Measurements from ENCODE around the gene PRR12. TPM values are rescaled to one million over a fixed set of nuclear protein-coding genes. Genes with fewer than 3 reads are reported as not detected.

The PRR12 gene
- total RNA-seq, 2 donors from 2014 or later, result 23.9 to 24.6 TPM

DNA sequence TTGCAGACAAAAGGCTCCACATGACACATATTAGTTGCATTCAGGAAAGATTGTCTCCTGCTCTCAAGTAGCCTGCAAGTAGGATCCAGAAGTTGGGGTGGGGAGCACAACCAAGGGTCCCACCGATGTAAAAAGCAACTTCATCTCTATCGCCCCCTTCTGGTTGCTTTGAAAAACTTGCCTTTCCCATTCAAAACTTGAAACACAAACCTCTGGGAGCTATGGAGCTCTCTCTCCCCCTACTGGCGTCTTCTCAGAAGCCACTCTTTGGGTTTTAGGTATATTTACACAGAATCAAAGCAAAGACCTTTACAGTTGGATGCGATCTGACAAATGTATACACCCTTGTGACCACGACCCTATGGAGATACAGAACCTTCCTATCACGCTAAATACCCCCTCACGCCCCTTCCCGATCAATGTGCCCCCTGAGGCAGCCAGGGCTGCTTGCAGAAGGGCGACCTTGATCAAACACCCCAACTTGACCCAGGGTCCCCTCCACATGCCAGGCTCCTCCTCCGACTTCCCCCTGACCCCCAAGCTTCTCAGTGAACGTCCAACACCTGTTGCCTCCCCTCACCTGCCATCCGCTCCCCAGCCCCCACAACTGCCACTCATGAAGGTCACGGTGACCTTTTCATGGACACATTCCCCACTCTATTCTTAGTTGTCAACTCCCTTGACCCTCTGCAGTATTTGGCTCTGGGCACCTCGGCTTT is 20.7 kb upstream of the PRR12 start:
- no peaks in the 10 kb centered on the region for H3K9me3 Mint-ChIP-seq
- no peaks in the 10 kb centered on the region for H3K27me3 Mint-ChIP-seq (ENCODE audit: low read depth)
- H3K4me1 Mint-ChIP-seq (ENCODE audit: low read depth), result peaks cover 62% of the 10 kb centered on the region
- ATAC-seq (replicated peaks in 1 of 2), result peak; percentile 52 to 61
- H3K36me3 Mint-ChIP-seq (ENCODE audit: insufficient read depth in 2 of 2), result peaks cover 0 to 9% of the 10 kb centered on the region in 2 donors
- H3K27ac Mint-ChIP-seq, result peak overlapping the region; percentile 61
- H3K4me3 Mint-ChIP-seq, result peak overlapping the region; percentile 58 to 76
- peak; percentile 71 to 72 for DNase-seq

DNA sequence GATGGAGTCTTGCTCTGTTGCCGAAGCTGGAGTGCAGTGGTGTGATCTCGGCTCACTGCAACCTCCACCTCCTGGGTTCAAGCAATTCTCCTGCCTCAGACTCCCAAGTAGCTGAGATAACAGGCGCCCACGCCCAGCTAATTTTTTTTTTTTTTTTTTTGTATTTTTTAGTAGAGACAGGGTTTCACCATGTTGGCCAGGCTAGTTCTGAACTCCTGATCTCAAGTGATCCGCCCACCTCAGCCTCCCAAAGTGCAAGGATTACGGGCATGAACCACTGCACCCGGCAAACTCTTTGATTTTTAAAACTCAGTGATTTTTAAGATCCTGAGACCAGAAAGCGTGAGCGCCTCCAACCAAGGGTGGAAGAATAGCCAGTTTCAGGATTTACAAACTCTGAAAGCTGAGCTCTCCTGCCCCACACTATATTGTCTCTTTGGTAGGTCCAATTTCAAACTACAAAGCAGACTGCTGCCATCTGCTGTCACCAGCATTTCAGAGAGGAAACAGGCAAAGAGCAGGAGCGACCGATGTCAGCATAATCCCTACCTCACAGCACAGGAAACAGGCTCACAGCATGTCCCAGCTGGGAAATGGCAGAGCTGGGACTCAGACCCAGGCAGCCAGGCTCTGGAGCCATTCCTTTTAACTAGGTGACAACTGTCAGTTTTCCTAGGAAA is 19.8 kb upstream of the PRR12 start:
- DNase-seq (no peak), ATAC-seq (replicated peaks in 1 of 2) (no peak)
- H3K4me1 Mint-ChIP-seq (ENCODE audit: low read depth), result peaks cover 59% of the 10 kb centered on the region
- H3K9me3 Mint-ChIP-seq, result no peaks in the 10 kb centered on the region
- peaks cover 0 to 9% of the 10 kb centered on the region in 2 donors for H3K36me3 Mint-ChIP-seq (ENCODE audit: insufficient read depth in 2 of 2)
- no peak overlapping the region for H3K27ac Mint-ChIP-seq
- no peaks in the 10 kb centered on the region for H3K27me3 Mint-ChIP-seq (ENCODE audit: low read depth)
- H3K4me3 Mint-ChIP-seq, result peak overlapping the region in 1 of 2 donors; percentile 22

DNA sequence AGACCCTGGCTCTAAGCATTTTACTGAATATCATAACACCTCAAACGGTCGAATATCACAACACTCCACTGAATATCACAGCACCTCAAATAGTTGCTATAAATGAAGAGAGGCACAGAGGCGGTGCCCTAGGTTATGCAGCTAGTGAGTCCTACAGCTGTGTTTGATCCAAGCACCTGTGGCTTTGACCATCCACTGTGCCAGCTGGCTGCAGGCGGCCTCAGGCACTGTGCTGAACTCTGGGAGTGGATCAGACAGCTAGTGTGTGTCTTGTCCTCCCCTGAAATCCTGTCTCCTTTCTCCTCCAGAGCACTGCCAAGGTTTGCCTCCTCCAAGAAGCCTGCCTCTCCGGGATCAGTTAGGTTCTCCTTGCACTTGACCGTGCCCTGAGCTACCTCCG is 18.0 kb upstream of the PRR12 start:
- Mint-ChIP-seq H3K36me3 (ENCODE audit: insufficient read depth in 2 of 2) (peaks cover 0 to 4% of the 10 kb centered on the region in 2 donors), H3K9me3 (no peaks in the 10 kb centered on the region), H3K4me1 (ENCODE audit: low read depth) (peaks cover 58% of the 10 kb centered on the region), H3K27me3 (ENCODE audit: low read depth) (no peaks in the 10 kb centered on the region), H3K4me3 (no peak overlapping the region), H3K27ac (no peak overlapping the region)
- ATAC-seq (replicated peaks in 1 of 2) (no peak), DNase-seq (no peak)

DNA sequence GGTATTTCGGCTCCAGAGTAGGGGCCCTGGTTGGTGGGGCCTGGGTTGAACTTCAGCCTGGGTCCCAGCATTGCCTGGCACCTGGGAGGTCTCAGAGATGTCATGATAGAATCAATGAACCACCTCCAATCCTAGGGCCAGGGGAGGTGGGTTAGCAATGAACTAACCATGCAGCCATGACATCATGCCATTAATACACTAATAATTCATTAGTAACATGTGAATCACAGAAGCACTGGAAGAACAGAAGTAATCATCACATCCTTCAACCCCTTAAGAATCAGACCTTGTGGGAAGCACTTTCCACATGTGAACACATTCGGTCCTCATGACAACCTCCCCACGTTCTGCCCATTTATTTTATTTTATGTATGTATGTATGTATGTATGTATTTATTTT is 17.6 kb upstream of the PRR12 start:
- peaks cover 0 to 4% of the 10 kb centered on the region in 2 donors for H3K36me3 Mint-ChIP-seq (ENCODE audit: insufficient read depth in 2 of 2)
- peaks cover 58% of the 10 kb centered on the region for H3K4me1 Mint-ChIP-seq (ENCODE audit: low read depth)
- ATAC-seq (replicated peaks in 1 of 2) (no peak), DNase-seq (no peak)
- H3K4me3 Mint-ChIP-seq, result no peak overlapping the region
- H3K27ac Mint-ChIP-seq, result no peak overlapping the region
- no peaks in the 10 kb centered on the region for H3K27me3 Mint-ChIP-seq (ENCODE audit: low read depth)
- H3K9me3 Mint-ChIP-seq, result no peaks in the 10 kb centered on the region

DNA sequence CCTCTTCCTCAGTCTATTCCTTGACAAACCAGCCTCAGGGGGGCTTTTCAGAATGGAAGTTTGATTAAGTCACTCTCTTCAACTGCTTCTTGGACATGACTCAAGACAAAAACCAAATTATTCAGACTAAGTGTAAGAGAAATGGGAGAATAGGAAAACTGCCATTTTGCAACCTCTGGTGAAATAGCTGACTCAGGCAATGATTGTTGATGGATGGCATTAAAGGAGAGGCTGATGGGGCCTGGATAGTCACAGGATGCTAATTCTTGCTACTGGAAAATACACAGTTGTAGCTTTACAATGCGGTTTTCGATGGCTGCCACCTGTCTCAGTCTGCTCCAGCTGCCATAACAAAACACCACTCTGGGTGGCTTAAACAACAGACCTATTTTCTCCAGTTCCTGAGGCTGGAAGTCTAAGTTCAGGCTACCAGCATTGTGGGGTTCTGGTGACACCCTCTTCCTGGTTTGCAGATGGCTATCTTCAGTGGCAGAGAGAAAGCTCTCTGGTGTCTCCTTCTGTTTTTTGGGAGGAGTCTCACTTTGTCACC is 16.7 kb upstream of the PRR12 start:
- ATAC-seq (replicated peaks in 1 of 2), result no peak
- no peak overlapping the region for H3K27ac Mint-ChIP-seq

DNA sequence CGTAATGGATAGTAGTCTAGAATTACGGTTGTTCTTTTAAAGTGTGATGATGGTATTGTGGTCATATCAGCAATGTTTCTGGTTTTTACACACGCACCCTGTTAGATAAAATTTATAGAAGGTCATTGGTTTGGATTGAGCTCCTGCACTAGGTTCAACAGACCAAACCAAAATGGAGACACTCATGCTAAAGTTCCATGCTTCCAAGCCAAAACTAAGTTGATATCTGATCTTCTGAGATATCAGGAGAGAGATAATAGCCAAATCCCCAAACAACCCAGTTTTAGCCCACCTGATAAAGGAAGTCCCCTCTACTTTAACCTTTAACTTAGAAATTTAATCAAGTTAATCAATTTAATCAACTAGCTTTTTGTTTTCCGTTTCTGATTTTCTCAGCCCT is 11.8 kb upstream of the PRR12 start:
- DNase-seq (no peak), ATAC-seq (replicated peaks in 1 of 2) (no peak)
- Mint-ChIP-seq H3K9me3 (no peaks in the 10 kb centered on the region), H3K27ac (peak overlapping the region; percentile 87), H3K36me3 (ENCODE audit: insufficient read depth in 2 of 2) (peaks cover 2% of the 10 kb centered on the region in 2 donors), H3K4me1 (ENCODE audit: low read depth) (peaks cover 47% of the 10 kb centered on the region), H3K27me3 (ENCODE audit: low read depth) (no peaks in the 10 kb centered on the region), H3K4me3 (peak overlapping the region; percentile 92 to 98)

More for the DNA sequence above, 16.7 kb upstream of the PRR12 start:
- Mint-ChIP-seq H3K9me3 (no peaks in the 10 kb centered on the region), H3K36me3 (ENCODE audit: insufficient read depth in 2 of 2) (peaks cover 0 to 4% of the 10 kb centered on the region in 2 donors), H3K4me1 (ENCODE audit: low read depth) (peaks cover 59% of the 10 kb centered on the region), H3K27me3 (ENCODE audit: low read depth) (no peaks in the 10 kb centered on the region), H3K4me3 (no peak overlapping the region)
- DNase-seq, result no peak

DNA sequence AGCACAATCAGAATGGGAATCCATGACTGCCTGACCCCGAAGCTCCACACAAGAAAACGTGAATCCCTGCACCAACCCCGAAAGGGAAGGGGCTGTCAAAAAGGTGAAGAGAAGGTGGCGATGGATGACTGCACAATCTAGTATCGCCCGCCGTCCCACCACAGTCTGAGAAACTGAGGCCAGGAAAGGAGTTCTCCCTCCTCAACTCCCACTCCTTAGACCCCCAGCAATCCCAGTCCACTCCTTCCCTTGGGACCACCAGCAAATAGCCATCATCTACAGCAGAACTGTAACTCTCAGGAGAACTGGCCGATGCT is 11.1 kb upstream of the PRR12 start:
- Mint-ChIP-seq H3K36me3 (ENCODE audit: insufficient read depth in 2 of 2) (peaks cover 2% of the 10 kb centered on the region in 2 donors), H3K27me3 (ENCODE audit: low read depth) (no peaks in the 10 kb centered on the region), H3K9me3 (no peaks in the 10 kb centered on the region), H3K27ac (peak overlapping the region; percentile 87), H3K4me1 (ENCODE audit: low read depth) (peaks cover 43% of the 10 kb centered on the region), H3K4me3 (peak overlapping the region; percentile 92 to 98)
- no peak for DNase-seq
- peak; percentile 11 to 15 for ATAC-seq (replicated peaks in 1 of 2)

DNA sequence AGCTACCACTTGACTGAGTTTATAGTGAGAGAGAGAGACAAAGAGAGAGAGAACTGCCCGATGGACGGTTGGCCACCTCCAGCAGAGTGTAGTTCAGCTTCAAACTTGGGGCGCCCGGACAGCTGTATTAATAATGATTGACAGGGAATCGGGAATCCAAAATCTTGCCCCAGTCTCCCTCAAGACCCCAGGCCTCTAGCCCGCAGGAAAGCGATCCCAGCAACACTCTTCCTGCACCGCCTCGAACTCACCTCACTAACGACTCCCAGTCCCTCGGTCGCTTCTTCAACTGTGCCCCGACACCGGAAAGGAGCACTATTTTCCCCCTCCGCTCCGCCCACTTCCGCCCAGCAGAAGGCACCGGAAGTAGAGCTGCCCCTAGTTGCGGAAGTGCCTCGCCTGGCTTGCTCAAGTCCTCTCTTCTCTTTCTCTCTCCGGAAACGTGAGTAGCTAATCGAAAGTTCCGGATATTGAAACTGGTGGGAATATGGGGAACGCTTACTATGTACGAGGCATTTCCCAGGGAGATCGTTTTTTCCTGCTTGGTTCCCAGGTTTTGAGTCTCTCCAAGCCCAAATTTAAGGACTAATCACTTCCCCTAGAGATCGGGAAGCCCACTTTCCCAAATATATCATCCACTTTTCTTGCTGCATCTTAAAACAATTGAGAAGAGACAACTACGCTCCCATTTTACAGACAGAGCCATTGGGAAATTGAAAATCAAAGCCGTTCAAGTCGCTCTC is 10.5 kb upstream of the PRR12 start, which contains the start of gene NOSIP:
Gene NOSIP, minus strand, starts transcription at position 293 of the 743 bp plus-strand sequence. CDS start 19,865 bp downstream, outside the sequence.
- Mint-ChIP-seq H3K9me3 (no peaks in the 10 kb centered on the region), H3K4me3 (peak within 1 kb of the TSS; percentile 92 to 98), H3K4me1 (ENCODE audit: low read depth) (peaks cover 43% of the 10 kb centered on the region), H3K27ac (peak within 1 kb of the TSS; percentile 87), H3K36me3 (ENCODE audit: insufficient read depth in 2 of 2) (peaks cover 2% of the 10 kb centered on the region in 2 donors), H3K27me3 (ENCODE audit: low read depth) (no peaks in the 10 kb centered on the region)
- ATAC-seq (replicated peaks in 1 of 2) (peak; percentile 99), DNase-seq (peak; percentile 97)

DNA sequence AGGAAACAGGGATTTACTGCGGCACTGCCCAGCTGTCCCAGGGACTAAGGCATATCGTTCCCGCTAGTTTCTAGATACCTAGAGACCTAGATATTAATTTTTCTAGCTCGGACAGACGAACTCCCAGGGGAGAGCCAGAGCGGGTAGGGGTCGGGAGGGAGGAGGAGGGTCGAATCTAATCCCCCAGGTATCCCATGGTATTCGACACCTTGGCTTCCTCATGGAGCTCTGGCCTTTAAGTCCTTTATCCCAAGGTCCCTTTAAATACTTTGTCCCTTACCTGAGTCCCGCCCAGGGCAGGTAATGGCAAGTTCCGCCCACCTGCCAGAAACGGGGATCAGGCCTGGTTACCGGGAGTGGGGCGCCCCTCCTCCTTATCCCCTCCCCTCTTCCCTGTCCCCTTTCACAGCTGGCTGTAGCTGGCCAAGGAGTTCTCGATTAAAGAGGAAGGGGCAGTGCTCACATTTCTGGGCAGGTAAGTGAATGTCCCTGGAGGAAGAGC is 9.9 kb upstream of the PRR12 start, which contains the start of gene PRRG2:
Gene PRRG2, plus strand, starts transcription at position 310 of the 502 bp plus-strand sequence. CDS start 1,904 bp downstream, outside the sequence.
- peak within 1 kb of the TSS; percentile 92 to 98 for H3K4me3 Mint-ChIP-seq
- H3K4me1 Mint-ChIP-seq (ENCODE audit: low read depth), result peaks cover 43% of the 10 kb centered on the region
- ATAC-seq (replicated peaks in 1 of 2) (no peak), DNase-seq (no peak)
- H3K27ac Mint-ChIP-seq, result peak within 1 kb of the TSS; percentile 87
- H3K9me3 Mint-ChIP-seq, result no peaks in the 10 kb centered on the region
- H3K36me3 Mint-ChIP-seq (ENCODE audit: insufficient read depth in 2 of 2), result peaks cover 2% of the 10 kb centered on the region in 2 donors
- H3K27me3 Mint-ChIP-seq (ENCODE audit: low read depth), result no peaks in the 10 kb centered on the region

DNA sequence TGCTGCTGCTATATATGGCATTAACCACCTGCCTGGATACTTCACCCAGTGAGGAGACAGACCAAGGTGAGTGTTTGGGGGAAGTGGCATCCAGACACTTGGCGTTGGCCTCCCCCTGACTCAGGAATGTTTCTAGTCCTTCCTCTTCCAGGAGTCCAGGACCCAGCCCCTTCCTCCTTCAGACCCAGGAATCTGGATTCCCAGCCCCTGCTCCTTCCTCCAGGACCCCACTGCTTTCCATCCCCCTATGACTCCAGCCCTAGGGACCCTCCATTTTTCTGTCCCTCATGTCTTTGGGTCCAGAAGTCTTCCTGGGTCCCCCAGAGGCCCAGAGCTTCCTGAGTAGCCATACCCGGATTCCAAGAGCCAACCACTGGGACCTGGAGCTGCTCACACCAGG is 7.7 kb upstream of the PRR12 start:
- peaks cover 2% of the 10 kb centered on the region in 2 donors for H3K36me3 Mint-ChIP-seq (ENCODE audit: insufficient read depth in 2 of 2)
- DNase-seq (no peak), ATAC-seq (replicated peaks in 1 of 2) (no peak)
- no peaks in the 10 kb centered on the region for H3K9me3 Mint-ChIP-seq
- H3K4me3 Mint-ChIP-seq, result no peak overlapping the region
- H3K27ac Mint-ChIP-seq, result no peak overlapping the region
- H3K4me1 Mint-ChIP-seq (ENCODE audit: low read depth), result peaks cover 27% of the 10 kb centered on the region
- H3K27me3 Mint-ChIP-seq (ENCODE audit: low read depth), result no peaks in the 10 kb centered on the region

DNA sequence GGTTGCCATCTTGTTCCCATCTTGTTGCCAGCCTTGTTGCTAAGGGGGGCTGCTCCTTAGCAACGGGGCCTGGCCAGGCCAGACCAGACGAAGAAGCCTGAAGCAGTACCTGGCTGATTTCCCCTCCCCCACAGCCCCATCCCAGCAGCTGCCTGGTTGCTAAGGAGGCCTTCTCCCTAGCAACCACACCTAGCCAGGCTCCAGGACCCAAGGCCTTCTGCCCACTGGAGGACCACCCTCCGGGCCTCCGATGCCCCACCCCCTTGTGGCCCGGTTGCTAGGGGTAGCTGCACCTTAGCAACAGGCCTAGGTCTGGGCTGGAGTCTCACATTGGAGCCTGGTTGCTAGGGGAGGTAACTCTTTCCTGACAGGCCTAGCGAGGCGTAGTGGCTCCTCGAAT is 6.0 kb upstream of the PRR12 start:
- Mint-ChIP-seq H3K4me3 (no peak overlapping the region), H3K9me3 (no peaks in the 10 kb centered on the region), H3K27me3 (ENCODE audit: low read depth) (no peaks in the 10 kb centered on the region), H3K36me3 (ENCODE audit: insufficient read depth in 2 of 2) (peaks cover 2% of the 10 kb centered on the region in 2 donors), H3K4me1 (ENCODE audit: low read depth) (peaks cover 25% of the 10 kb centered on the region), H3K27ac (no peak overlapping the region)
- ATAC-seq (replicated peaks in 1 of 2) (no peak), DNase-seq (no peak)

DNA sequence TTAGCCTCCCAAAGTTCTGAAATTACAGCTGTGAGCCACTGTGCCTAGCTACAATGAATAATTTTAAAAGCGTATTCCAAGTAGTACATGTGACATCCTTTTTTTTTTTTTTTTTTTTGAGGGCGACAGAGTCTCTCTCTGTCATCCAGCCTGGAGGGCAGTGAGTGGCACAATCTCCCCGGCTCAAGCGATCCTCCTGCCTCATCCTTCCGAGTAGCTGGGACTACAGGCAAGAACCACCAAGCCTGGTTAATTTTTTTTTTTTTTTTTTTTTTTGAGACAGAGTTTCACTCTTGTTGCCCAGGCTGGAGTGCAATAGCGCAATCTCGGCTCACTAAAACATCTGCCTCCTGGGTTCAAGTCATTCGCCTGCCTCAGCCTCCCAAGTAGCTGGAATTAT is 3.8 kb upstream of the PRR12 start:
- H3K36me3 Mint-ChIP-seq (ENCODE audit: insufficient read depth in 2 of 2), result no peaks in the 10 kb centered on the region
- H3K4me3 Mint-ChIP-seq, result no peak overlapping the region
- ATAC-seq (replicated peaks in 1 of 2) (no peak), DNase-seq (no peak)
- H3K9me3 Mint-ChIP-seq, result no peaks in the 10 kb centered on the region
- H3K27ac Mint-ChIP-seq, result no peak overlapping the region
- H3K4me1 Mint-ChIP-seq (ENCODE audit: low read depth), result peaks cover 20% of the 10 kb centered on the region
- no peaks in the 10 kb centered on the region for H3K27me3 Mint-ChIP-seq (ENCODE audit: low read depth)

Data from activated T-cell treated with anti-CD3 and anti-CD28 coated beads, Interleukin-2, amount 50 U/mL, for 72 hours (primary cell).